Naive B cell (primary cell): ENCODE measurements around the gene ACR. TPM values are rescaled to one million over a fixed set of nuclear protein-coding genes. Genes with fewer than 3 reads are reported as not detected.
"Not testable (repeated sequence)": the region's sequence is repeated elsewhere in the genome, so short reads cannot be mapped to it uniquely, and the experiment has no call there.

Source experiments
- ATAC-seq, 2 donors: fragments of 150-1000 bp; cut with Tn5 transposase; 2 replicates each; pipeline ENCODE4 v1.10.0; 2021; ENCODE audit warnings: low read depth in 2 of 2, mild to moderate bottlenecking in 2 of 2, moderate library complexity in 2 of 2
- DNase-seq: peaks from one replicate; pipeline ENCODE4 v3.0.0; 2022
- H3K27ac Mint-ChIP-seq, 6 donors: one replicate each; pipeline ENCODE4 v1.8.0; 2020 to 2022; ENCODE audit warnings: mild to moderate bottlenecking in 6 of 6, mixed read lengths in 6 of 6, moderate library complexity in 5 of 6, inconsistent platforms in 2 of 6
- H3K27me3 Mint-ChIP-seq, 3 donors: one replicate each; pipeline ENCODE4 v1.8.0; 2021 to 2022; ENCODE audit warnings: mixed read lengths in 3 of 3, mild to moderate bottlenecking in 1 of 3
- H3K36me3 Mint-ChIP-seq, 2 donors: one replicate each; pipeline ENCODE4 v1.8.0; 2020 to 2022; ENCODE audit warnings: mixed read lengths in 2 of 2, inconsistent platforms in 1 of 2, mild to moderate bottlenecking in 1 of 2
- H3K4me1 Mint-ChIP-seq, 3 donors: one replicate each; pipeline ENCODE4 v1.8.0; 2020 to 2022; ENCODE audit warnings: mixed read lengths in 3 of 3, inconsistent platforms in 1 of 3, mild to moderate bottlenecking in 1 of 3, moderate library complexity in 1 of 3
- H3K4me3 Mint-ChIP-seq, 8 donors: one replicate each; pipeline ENCODE4 v1.8.0; 2020 to 2022; ENCODE audit warnings: mild to moderate bottlenecking in 8 of 8, mixed read lengths in 8 of 8, moderate library complexity in 8 of 8, inconsistent platforms in 2 of 8
- H3K9me3 Mint-ChIP-seq, 7 donors: one replicate each; pipeline ENCODE4 v1.8.0; 2020 to 2022; ENCODE audit warnings: mixed read lengths in 7 of 7, mild to moderate bottlenecking in 5 of 7, inconsistent platforms in 2 of 7, moderate library complexity in 1 of 7
- polyA plus RNA-seq, 6 donors: library from polyadenylated mRNA; unstranded; fragments of 300-500 nt; fragmentation: Illumina TruSeq; gene quantifications; one replicate each; pipeline ENCODE4 v1.2.3, GENCODE V29; 2021; ENCODE audit warnings: low read depth in 6 of 6

The ACR gene
- polyA plus RNA-seq, 6 donors from 2014 or later = not detected

GRCh38 chr22:50759597-50760341, 21.8 kb downstream of the ACR start:
- peaks cover 6 to 12% (median 8%) of the 10 kb centered on the region in 3 donors for H3K4me1 Mint-ChIP-seq
- not testable (repeated sequence) for H3K4me3 Mint-ChIP-seq, H3K27me3 Mint-ChIP-seq, H3K27ac Mint-ChIP-seq, H3K9me3 Mint-ChIP-seq, H3K36me3 Mint-ChIP-seq, ATAC-seq, DNase-seq

GRCh38 chr22:50761829-50762228, 23.8 kb downstream of the ACR start:
- H3K4me1 Mint-ChIP-seq, DNase-seq, H3K27ac Mint-ChIP-seq, H3K36me3 Mint-ChIP-seq, H3K4me3 Mint-ChIP-seq, H3K27me3 Mint-ChIP-seq, ATAC-seq, H3K9me3 Mint-ChIP-seq: not testable (repeated sequence)

- not testable (repeated sequence) for H3K27ac Mint-ChIP-seq, ATAC-seq, H3K27me3 Mint-ChIP-seq, H3K9me3 Mint-ChIP-seq, H3K4me3 Mint-ChIP-seq, H3K36me3 Mint-ChIP-seq, DNase-seq, H3K4me1 Mint-ChIP-seq
These were observed 26.3 kb downstream of the ACR start for GRCh38 chr22:50764288-50764687.

DNA sequence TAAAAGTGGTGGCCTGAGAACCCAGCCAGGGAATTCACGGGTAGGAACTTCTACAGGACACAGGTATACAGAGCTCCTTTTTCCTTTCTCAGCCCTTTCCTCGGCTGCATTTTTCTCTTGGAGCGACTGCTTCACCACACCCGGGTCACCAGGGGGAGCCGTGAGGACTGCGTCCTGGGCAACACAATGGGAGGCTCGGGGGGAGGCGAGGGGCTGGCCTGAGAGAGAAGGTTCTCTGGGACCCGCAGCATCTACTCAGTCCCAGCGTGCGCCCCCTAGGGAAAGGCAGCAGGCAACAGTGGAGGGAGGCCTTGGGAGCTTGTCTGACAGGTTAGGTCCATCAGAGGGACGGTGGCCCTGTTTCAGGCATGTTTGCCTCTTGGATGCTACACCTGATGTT, 37.1 kb downstream of the ACR start:
- H3K9me3 Mint-ChIP-seq, H3K4me1 Mint-ChIP-seq, H3K36me3 Mint-ChIP-seq, ATAC-seq, H3K27ac Mint-ChIP-seq, DNase-seq, H3K27me3 Mint-ChIP-seq, H3K4me3 Mint-ChIP-seq: not testable (repeated sequence)

DNA sequence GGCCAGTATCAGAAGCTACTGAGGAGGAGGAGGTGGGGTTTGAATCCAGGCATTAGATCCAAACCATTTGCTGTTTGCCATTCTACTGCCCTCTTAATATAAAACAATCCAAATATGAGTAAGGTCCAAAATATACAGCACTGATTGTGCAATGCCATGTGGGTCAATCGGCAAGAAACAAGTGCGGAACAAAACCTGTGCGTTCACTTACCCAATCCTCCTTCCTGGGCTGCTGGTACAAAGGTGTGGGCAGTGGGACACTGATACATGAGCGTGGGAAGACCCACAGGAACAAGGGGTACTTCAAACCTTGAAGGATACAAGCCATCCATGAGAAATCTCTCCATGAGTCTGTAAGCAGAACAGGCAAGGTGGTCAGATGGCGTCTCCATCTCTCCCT, 39.6 kb downstream of the ACR start:
- not testable (repeated sequence) for H3K4me1 Mint-ChIP-seq, H3K27ac Mint-ChIP-seq, H3K27me3 Mint-ChIP-seq, ATAC-seq, H3K9me3 Mint-ChIP-seq, H3K4me3 Mint-ChIP-seq, H3K36me3 Mint-ChIP-seq, DNase-seq

- peaks cover 6 to 11% (median 8%) of the 10 kb centered on the region in 3 donors for H3K4me1 Mint-ChIP-seq
- not testable (repeated sequence) for H3K27me3 Mint-ChIP-seq, H3K36me3 Mint-ChIP-seq, DNase-seq, H3K27ac Mint-ChIP-seq, H3K9me3 Mint-ChIP-seq, ATAC-seq
- H3K4me3 Mint-ChIP-seq = peak overlapping the region in 1 of 8 donors; percentile 38
These were observed 42.2 kb downstream of the ACR start for GRCh38 chr22:50780244-50780643.

- H3K27ac Mint-ChIP-seq, H3K36me3 Mint-ChIP-seq: not testable (repeated sequence)
- H3K4me3 Mint-ChIP-seq = peak overlapping the region in 7 of 8 donors; percentile 4 to 79 (median 62)
These were observed 44.2 kb downstream of the ACR start for GRCh38 chr22:50782253-50782652.

GRCh38 chr22:50783033-50783879, 45.3 kb downstream of the ACR start, which contains the start of gene RABL2B:
Gene RABL2B (minus strand): TSS chr22:50783636. CDS start chr22:50782294, 1,342 bp downstream.
- H3K9me3 Mint-ChIP-seq, H3K27me3 Mint-ChIP-seq, H3K36me3 Mint-ChIP-seq: not testable (repeated sequence)
- Mint-ChIP-seq H3K27ac (peak within 1 kb of the TSS; percentile 78 to 96 (median 89)), H3K4me1 (peaks cover 6 to 13% (median 8%) of the 10 kb centered on the region in 3 donors), H3K4me3 (peak within 1 kb of the TSS; percentile 79 to 93 (median 88))
- DNase-seq (peak; percentile 94), ATAC-seq (peak; percentile 81 to 83)

More at GRCh38 chr22:50782253-50782652, 44.2 kb downstream of the ACR start:
- not testable (repeated sequence) for H3K27me3 Mint-ChIP-seq, H3K9me3 Mint-ChIP-seq, DNase-seq, ATAC-seq
- peaks cover 6 to 13% (median 8%) of the 10 kb centered on the region in 3 donors for H3K4me1 Mint-ChIP-seq

GRCh38 chr22:50783880-50784276, 45.9 kb downstream of the ACR start:
- Mint-ChIP-seq H3K4me1 (peaks cover 6 to 13% (median 8%) of the 10 kb centered on the region in 3 donors), H3K27ac (peak overlapping the region; percentile 78 to 96 (median 89)), H3K4me3 (peak overlapping the region; percentile 79 to 93 (median 88))
- not testable (repeated sequence) for H3K9me3 Mint-ChIP-seq, H3K36me3 Mint-ChIP-seq, H3K27me3 Mint-ChIP-seq
- peak; percentile 61 for DNase-seq
- peak; percentile 64 to 69 for ATAC-seq

GRCh38 chr22:50785289-50785688, 47.3 kb downstream of the ACR start:
- H3K36me3 Mint-ChIP-seq, DNase-seq, ATAC-seq, H3K27me3 Mint-ChIP-seq, H3K9me3 Mint-ChIP-seq, H3K27ac Mint-ChIP-seq: not testable (repeated sequence)
- H3K4me1 Mint-ChIP-seq = peaks cover 6 to 13% (median 8%) of the 10 kb centered on the region in 3 donors
- H3K4me3 Mint-ChIP-seq = peak overlapping the region in 5 of 8 donors; percentile 44 to 71 (median 68)

- not testable (repeated sequence) for H3K27me3 Mint-ChIP-seq, H3K9me3 Mint-ChIP-seq, H3K4me3 Mint-ChIP-seq, H3K27ac Mint-ChIP-seq, ATAC-seq, DNase-seq, H3K36me3 Mint-ChIP-seq
- peaks cover 6 to 13% (median 8%) of the 10 kb centered on the region in 3 donors for H3K4me1 Mint-ChIP-seq
These were observed 48.9 kb downstream of the ACR start for GRCh38 chr22:50786936-50787335.
